Lower lobe of right lung (tissue), 2 donors: ENCODE data around the gene GARRE1. TPM values are rescaled to one million over a fixed set of nuclear protein-coding genes. Genes with fewer than 3 reads are reported as not detected.

Experiments used
- ATAC-seq, 2 donors: fragments of 200-7000 bp; cut with Tn5 transposase; one replicate each; pipeline ENCODE4 v1.9.1; 2020 to 2022; ENCODE audit warnings: mild to moderate bottlenecking in 2 of 2, moderate library complexity in 2 of 2
- DNase-seq: peaks from one replicate; pipeline ENCODE4 v3.0.0-alpha.2; 2020
- H3K27ac ChIP-seq: fragments of 200-600 bp; one replicate; pipeline ENCODE4 v1.8.0; 2022
- H3K27me3 ChIP-seq: fragments of 200-600 bp; one replicate; pipeline ENCODE4 v1.8.0; 2022; ENCODE audit warnings: low read depth
- H3K36me3 ChIP-seq: fragments of 200-600 bp; one replicate; pipeline ENCODE4 v1.8.0; 2022; ENCODE audit warnings: mild to moderate bottlenecking
- H3K4me1 ChIP-seq: fragments of 200-600 bp; one replicate; pipeline ENCODE4 v1.8.0; 2022
- H3K4me3 ChIP-seq: fragments of 200-600 bp; one replicate; pipeline ENCODE4 v1.8.0; 2022; ENCODE audit warnings: mild to moderate bottlenecking
- H3K9me3 ChIP-seq: fragments of 200-600 bp; one replicate; pipeline ENCODE4 v1.8.0; 2022
- CTCF ChIP-seq: fragments of 200-600 bp; IDR thresholded peaks from one replicate; pipeline ENCODE4 v1.8.0; 2022; ENCODE audit warnings: antibody characterized with exemption, mild to moderate bottlenecking
- intact Hi-C: fragments of 100-400 bp; cut with DNase I; formaldehyde crosslinking; loops from one replicate; pipeline ENCODE4 v1.11.0; 2022
- total RNA-seq: library from RNA; stranded (reverse); fragmentation: NEBNext Ultra II Directional; extraction: Animal tissue kit (Norgen Biotek cat#: 25700); gene quantifications from one replicate; pipeline ENCODE4 v1.2.1, GENCODE V29; 2021
- donor health status: DM: no; HTN: yes; CAD: no; lungs with severe emphysema.

The GARRE1 gene
- total RNA-seq, 1 donor from 2014 or later = 31.2 TPM

GRCh38 chr19:34220472-34221063 lies 33.8 kb upstream of the GARRE1 start:
- TF ChIP-seq CTCF = peak; percentile 71
- Histone ChIP-seq H3K27ac (no peak overlapping the region), H3K4me1 (peaks cover 11% of the 10 kb centered on the region), H3K4me3 (no peak overlapping the region), H3K36me3 (peaks cover 81% of the 10 kb centered on the region), H3K9me3 (no peaks in the 10 kb centered on the region), H3K27me3 (no peaks in the 10 kb centered on the region)
- intact Hi-C loops = no loop called here
- no peak for DNase-seq
- ATAC-seq = peak; percentile 61 to 69

- peaks cover 88% of the 10 kb centered on the region for H3K36me3 ChIP-seq
Observed at GRCh38 chr19:34222386-34222785, 32.0 kb upstream of the GARRE1 start.

GRCh38 chr19:34224996-34225658 lies 29.2 kb upstream of the GARRE1 start:
- ATAC-seq (no peak), DNase-seq (no peak)
- intact Hi-C loops = no loop called here
- Histone ChIP-seq H3K27ac (no peak overlapping the region), H3K27me3 (no peaks in the 10 kb centered on the region), H3K9me3 (no peaks in the 10 kb centered on the region), H3K4me1 (peaks cover 5% of the 10 kb centered on the region), H3K4me3 (no peak overlapping the region), H3K36me3 (peaks cover 98% of the 10 kb centered on the region)
- TF ChIP-seq CTCF = no peak

More at GRCh38 chr19:34222386-34222785, 32.0 kb upstream of the GARRE1 start:
- TF ChIP-seq CTCF = no peak
- intact Hi-C loops = no loop called here
- DNase-seq (no peak), ATAC-seq (no peak)
- Histone ChIP-seq H3K4me3 (no peak overlapping the region), H3K9me3 (no peaks in the 10 kb centered on the region), H3K27ac (no peak overlapping the region), H3K4me1 (peaks cover 15% of the 10 kb centered on the region), H3K27me3 (no peaks in the 10 kb centered on the region)

- intact Hi-C loops = no loop called here
- ATAC-seq (no peak), DNase-seq (no peak)
- H3K27me3 ChIP-seq = no peaks in the 10 kb centered on the region
- no peak for TF ChIP-seq CTCF
- no peak overlapping the region for H3K27ac ChIP-seq
- H3K4me3 ChIP-seq = no peak overlapping the region
- peaks cover 98% of the 10 kb centered on the region for H3K36me3 ChIP-seq
- peaks cover 5% of the 10 kb centered on the region for H3K4me1 ChIP-seq
- H3K9me3 ChIP-seq = no peaks in the 10 kb centered on the region
Observed at GRCh38 chr19:34225659-34226015, 28.7 kb upstream of the GARRE1 start.

- H3K36me3 ChIP-seq = peaks cover 98% of the 10 kb centered on the region
- ATAC-seq (no peak), DNase-seq (no peak)
- H3K4me3 ChIP-seq = no peak overlapping the region
- no peaks in the 10 kb centered on the region for H3K27me3 ChIP-seq
- H3K9me3 ChIP-seq = no peaks in the 10 kb centered on the region
- no peak for TF ChIP-seq CTCF
- H3K27ac ChIP-seq = no peak overlapping the region
- H3K4me1 ChIP-seq = peaks cover 5% of the 10 kb centered on the region
- intact Hi-C loops = no loop called here
Observed at GRCh38 chr19:34226036-34226435, 28.3 kb upstream of the GARRE1 start.
